Cardiac septum (tissue), 1 donor: Measurements from ENCODE around the gene SPINK5. TPM values are rescaled to one million over a fixed set of nuclear protein-coding genes. Genes with fewer than 3 reads are reported as not detected.

Experiments
- DNase-seq: peaks from one replicate; pipeline ENCODE4 v3.0.0-alpha.2; 2020; ENCODE audit warnings: low spot score
- intact Hi-C: fragments of 100-400 bp; cut with DNase I; formaldehyde crosslinking; loops from one replicate; pipeline ENCODE4 v1.14.0; 2022
- total RNA-seq: library from RNA; stranded (reverse); fragmentation: NEBNext Ultra II Directional; extraction: Animal tissue kit (Norgen Biotek cat#: 25700); gene quantifications from one replicate; pipeline ENCODE4 v1.2.1, GENCODE V29; 2021
- donor health status: DM: no; HTN: no; CAD: no.

The SPINK5 gene
- total RNA-seq, 1 donor from 2014 or later: 0.16 TPM

DNA sequence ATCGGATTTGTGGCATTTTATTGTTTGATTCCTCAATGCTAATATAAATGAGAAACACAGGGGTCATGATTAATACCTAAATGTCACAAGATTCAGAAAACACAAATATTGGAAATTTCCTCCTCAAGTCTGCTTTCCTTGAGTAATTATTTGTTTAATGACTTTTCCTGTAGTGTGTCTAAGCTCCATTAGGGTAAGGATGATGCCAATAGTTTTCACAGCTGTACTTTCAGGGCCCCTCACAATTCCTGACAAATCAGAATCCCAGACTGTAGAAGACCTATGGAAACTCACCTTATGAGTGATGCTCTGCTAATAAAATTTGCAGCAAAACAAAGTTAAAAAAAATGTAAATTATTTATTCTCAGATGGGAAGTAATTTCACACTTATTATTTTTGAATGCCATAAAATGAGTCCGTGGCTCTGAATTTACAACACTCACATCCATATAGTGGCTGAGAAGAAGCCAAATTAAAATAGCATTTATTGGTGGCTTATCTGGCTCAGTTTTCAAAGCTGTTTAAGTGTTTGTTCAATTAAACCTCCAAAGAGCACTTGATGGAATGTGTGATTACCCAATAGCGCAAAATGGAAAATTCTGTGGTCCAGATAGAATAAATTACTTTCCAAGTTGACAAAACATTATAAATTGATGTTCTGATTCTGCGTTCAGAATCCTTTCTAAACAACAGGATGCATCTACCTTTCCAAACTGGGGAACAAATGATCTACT lies 102.9 kb downstream of the SPINK5 start:
- DNase-seq: no peak
- intact Hi-C loops: no loop called here

DNA sequence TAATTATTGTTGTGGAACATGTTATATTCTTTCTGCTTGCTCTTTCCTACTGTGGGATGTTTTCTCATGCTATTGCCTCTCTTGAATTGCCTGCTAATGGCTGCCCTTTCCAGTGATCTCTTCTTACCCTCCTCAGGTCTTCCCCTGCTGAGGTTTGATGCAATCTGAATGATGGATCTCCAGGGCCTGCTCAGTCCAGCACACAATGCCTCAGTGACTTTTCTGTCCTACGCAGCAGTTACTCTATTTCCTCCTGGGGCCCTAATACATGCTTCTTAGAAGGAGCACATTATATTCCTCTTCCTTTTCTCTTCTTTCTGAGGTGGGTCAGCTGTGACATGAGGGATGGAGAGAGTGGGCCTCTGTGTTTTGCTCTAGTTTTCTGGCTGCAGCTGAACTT lies 104.5 kb downstream of the SPINK5 start, which contains the start of gene SPINK14:
TSS of gene SPINK14 (plus strand) at position 301 of the 400 bp plus-strand sequence. CDS start 1,187 bp downstream, outside the sequence.
- intact Hi-C loops: no loop called here

GRCh38 chr5:148172377-148172776 lies 108.6 kb downstream of the SPINK5 start:
- no peak for DNase-seq
- intact Hi-C loops: loop anchor here (10.0 kb wide), 1 partner anchor 862 kb away; no protein-coding TSS in a partner anchor

More for the DNA sequence above, 104.5 kb downstream of the SPINK5 start, which contains the start of gene SPINK14:
- DNase-seq: no peak

DNA sequence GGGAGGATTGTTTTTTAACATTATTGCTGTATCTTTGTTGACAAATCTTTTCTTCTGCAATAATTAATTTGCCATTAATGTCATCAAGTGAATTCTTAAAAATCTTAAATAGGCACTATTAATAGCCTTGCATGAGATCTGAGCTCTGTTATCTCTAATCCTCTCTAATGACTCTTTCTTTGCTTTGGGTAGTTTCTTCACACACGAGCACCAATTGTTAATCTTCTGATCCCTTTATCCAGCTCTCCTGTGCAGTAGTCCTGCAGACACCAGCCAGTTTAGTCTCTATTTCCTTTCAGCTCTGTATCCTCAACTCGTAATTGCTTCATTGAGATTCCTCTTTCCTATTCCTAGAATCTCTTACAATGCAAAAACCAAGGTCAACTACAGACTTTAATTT lies 112.7 kb downstream of the SPINK5 start:
- DNase-seq: no peak
- intact Hi-C loops: loop anchor here (10.0 kb wide), 1 partner anchor 858 kb away; no protein-coding TSS in a partner anchor

DNA sequence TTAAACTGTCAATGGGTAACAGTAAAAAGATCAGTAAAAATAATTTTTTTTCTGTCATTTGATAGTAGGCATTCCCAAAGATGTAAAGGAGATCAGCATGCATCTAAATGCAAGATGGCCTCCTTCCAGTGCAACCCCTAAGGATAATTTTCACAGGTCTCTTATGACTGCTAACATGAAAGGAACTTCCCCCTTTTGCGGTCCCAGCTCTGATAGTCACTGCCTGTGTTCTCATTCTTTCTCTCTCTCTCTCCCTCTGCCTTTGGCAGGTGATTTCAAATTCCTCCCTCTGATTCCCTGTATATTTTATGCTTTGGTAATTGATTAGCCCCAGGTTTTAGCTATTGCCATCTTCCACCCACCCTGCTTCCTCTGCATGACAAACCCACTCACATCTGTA lies 113.4 kb downstream of the SPINK5 start:
- DNase-seq: no peak
- intact Hi-C loops: loop anchor here (10.0 kb wide), 1 partner anchor 858 kb away; no protein-coding TSS in a partner anchor

DNA sequence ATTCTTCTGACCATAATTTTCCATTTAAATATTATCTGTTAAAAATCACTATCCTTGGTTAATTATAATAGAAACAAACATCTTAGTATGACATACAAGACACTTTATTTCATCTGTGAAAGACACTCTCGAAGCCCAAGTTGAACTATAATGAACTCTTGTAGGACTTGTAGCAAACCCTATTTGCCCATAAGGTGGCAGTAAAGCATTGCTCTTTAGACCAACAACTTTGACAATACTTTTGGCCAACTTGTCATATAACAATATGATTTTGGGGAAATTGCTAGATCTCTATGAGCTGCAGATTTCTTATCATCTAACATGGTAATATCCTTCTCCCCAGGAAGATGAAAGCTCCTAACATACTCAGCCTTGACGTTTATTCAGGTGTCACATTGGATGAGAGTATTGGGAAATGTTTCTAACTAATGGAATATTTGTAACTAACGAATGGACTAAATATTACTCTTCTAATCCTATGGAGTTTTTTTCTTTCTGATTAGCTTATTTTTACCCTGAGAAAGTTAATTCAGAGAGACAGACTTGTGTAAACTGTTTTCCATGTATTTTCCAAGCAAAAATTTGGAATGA lies 115.5 kb downstream of the SPINK5 start:
- intact Hi-C loops: loop anchor here (10.0 kb wide), 1 partner anchor 855 kb away; no protein-coding TSS in a partner anchor
- no peak for DNase-seq

DNA sequence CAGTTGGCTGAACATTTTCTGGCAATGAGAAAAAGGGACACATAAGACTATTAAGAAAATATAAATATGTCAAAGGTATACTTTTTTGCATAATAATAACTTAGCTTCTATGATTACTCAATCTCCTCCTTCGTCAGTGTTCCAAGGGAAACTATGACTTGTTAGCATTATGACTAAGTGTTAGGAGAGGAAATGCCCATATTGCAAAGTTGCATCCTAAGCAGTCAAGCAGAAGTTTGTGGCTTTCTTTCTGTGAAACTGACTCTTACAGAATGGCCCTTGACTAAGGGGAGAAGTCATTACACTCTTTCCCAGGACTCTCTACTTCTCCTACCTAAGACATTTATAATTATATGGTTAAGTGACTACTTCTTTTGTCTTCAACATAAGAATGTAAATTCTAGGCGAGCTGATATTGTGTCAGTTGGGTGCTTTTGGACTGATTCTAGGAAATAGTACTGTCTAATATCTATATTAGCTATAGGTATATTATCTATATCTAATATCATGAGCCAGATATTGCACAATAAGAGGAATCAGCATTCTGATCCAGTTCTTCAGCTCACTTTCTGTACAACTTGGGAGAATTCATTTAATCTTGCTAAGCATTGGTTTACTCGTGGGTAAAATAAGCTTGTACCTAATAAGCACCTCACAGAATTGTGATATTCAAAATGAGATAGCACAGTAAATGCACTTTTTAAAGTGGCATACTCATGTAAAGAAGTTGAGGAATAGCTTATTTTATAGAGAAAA lies 122.6 kb downstream of the SPINK5 start:
- DNase-seq: no peak
- intact Hi-C loops: loop anchor here (10.0 kb wide), 1 partner anchor 188 kb away; no protein-coding TSS in a partner anchor

Other genes starting within 250 kb of the SPINK5 start
- 1.8 TPM for gene SPINK1, start 232.3 kb upstream of the SPINK5 start, total RNA-seq
- not detected for gene SCGB3A2, start 185.3 kb upstream of the SPINK5 start, total RNA-seq
- 13.0 TPM for gene C5orf46, start 157.4 kb upstream of the SPINK5 start, total RNA-seq
- gene SPINK14, start 104.6 kb downstream of the SPINK5 start, total RNA-seq: not detected
- gene SPINK6, start 139.1 kb downstream of the SPINK5 start, total RNA-seq: not detected
- gene MARCOL, start 174.5 kb downstream of the SPINK5 start, total RNA-seq: not detected
- gene SPINK13, start 204.8 kb downstream of the SPINK5 start, total RNA-seq: not detected
- gene SPINK7, start 248.4 kb downstream of the SPINK5 start, total RNA-seq: not detected